ENCODE data around the gene PLEKHA5.
"Not testable (repeated sequence)": the region's sequence is repeated elsewhere in the genome, so short reads cannot be mapped to it uniquely, and the experiment has no call there.

The PLEKHA5 gene

DNA sequence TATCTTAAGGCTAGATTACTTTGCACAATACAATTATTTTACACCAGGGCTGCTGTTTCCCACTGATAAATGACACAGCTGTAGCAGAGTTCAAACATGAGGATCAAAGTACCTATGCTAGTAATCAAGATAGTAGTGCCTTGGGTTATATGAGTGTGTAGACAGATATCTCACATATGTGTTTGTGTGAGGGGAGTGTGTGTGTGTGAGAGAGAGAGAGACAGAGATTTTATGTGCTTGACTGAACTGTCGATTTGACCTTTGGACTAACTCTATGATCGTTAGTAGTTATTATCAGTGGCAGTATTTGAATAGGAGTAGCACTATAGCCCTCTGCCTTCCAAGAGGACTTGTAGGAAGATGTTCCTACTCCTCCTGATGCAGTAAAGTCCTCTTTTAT, 15.5 kb downstream of the PLEKHA5 start:
- no peaks in the 10 kb centered on the region for H3K27me3 Mint-ChIP-seq
- H3K27ac Mint-ChIP-seq: no peak overlapping the region
- no peaks in the 10 kb centered on the region for H3K4me1 Mint-ChIP-seq (ENCODE audit: low read depth)
- H3K4me3 Mint-ChIP-seq: no peak overlapping the region
- no peaks in the 10 kb centered on the region for H3K9me3 Mint-ChIP-seq
- no peaks in the 10 kb centered on the region for H3K36me3 Mint-ChIP-seq (ENCODE audit: low read depth)

DNA sequence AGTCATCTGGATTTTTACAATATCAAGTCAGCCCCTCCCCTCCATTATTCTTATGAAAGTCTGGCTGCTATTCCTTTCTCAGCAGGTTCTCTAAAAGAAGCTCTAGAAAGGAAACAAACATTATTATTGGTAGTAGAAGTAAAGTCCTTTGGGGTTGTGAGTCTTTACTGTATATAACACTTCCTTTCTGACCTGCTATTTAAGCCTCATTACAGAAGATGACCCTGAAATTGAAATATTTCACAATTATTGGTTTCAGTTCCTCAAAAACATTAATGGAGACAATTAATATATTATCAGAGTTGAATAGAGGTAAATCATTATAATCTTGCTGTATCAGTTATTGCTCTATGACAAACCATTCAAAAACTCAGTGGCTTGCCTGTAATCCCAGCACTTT, 19.3 kb downstream of the PLEKHA5 start:
- Mint-ChIP-seq H3K27me3 (no peaks in the 10 kb centered on the region), H3K4me3 (no peak overlapping the region), H3K36me3 (ENCODE audit: low read depth) (no peaks in the 10 kb centered on the region), H3K9me3 (no peaks in the 10 kb centered on the region), H3K27ac (no peak overlapping the region), H3K4me1 (ENCODE audit: low read depth) (no peaks in the 10 kb centered on the region)

DNA sequence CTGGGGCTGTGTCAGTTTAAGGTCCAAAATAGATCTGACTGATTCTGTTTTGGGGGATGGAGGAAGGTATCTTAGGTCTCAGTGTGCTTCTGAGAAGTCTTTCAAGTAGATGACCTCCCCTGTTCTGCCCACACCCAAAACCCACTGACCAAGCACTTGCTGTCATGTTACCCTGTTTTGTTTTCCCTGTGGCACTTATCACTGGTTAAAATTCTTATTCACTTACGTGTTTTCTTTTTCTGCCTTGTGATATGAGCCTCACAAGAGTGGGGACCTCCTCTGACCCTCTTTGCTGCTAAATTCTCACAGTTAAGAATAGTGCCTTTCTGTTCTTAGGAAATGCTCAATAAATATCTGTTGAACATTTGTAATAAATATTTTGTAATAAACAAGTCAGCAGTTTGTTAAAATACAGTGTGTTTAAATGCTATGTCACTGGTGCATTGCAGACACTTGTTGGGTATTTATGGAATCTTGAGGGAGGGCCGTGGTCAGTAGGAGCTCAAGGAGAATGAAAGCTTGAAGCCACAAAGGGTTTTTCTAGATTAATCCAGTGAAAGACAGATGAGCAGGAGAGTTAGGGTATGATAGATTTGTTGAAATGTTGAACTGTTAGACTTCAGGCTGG, 20.9 kb downstream of the PLEKHA5 start:
- Mint-ChIP-seq H3K9me3 (no peaks in the 10 kb centered on the region), H3K4me1 (ENCODE audit: low read depth) (no peaks in the 10 kb centered on the region), H3K27ac (no peak overlapping the region), H3K36me3 (ENCODE audit: low read depth) (no peaks in the 10 kb centered on the region), H3K4me3 (no peak overlapping the region), H3K27me3 (no peaks in the 10 kb centered on the region)

DNA sequence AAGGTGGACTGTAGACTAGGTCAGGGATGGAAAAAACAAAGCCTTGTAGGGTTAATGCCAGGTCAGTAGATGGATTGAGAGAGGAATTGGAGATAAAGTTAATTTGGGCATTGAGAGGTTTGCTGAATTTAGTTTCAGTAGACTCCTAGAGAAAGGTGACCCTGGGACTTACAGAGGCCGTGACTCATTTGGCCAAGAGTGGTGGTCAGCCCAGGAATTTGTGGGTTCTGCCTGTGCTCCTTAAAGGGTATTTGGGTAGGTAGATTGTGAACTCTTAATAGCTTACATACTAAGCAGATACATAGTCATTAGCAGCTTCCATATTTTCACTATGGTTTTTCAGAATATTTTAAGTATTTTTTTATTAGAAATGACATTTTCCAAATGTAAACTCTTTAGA, 21.8 kb downstream of the PLEKHA5 start:
- Mint-ChIP-seq H3K27ac (no peak overlapping the region), H3K36me3 (ENCODE audit: low read depth) (no peaks in the 10 kb centered on the region), H3K4me1 (ENCODE audit: low read depth) (no peaks in the 10 kb centered on the region), H3K9me3 (no peaks in the 10 kb centered on the region), H3K27me3 (no peaks in the 10 kb centered on the region), H3K4me3 (no peak overlapping the region)

- no peak overlapping the region for H3K4me3 Mint-ChIP-seq
- no peaks in the 10 kb centered on the region for H3K36me3 Mint-ChIP-seq (ENCODE audit: low read depth)
- H3K27me3 Mint-ChIP-seq: no peaks in the 10 kb centered on the region
- H3K9me3 Mint-ChIP-seq: no peaks in the 10 kb centered on the region
- no peaks in the 10 kb centered on the region for H3K4me1 Mint-ChIP-seq (ENCODE audit: low read depth)
- H3K27ac Mint-ChIP-seq: no peak overlapping the region
Measured at GRCh38 chr12:19153396-19153795, 23.9 kb downstream of the PLEKHA5 start.

DNA sequence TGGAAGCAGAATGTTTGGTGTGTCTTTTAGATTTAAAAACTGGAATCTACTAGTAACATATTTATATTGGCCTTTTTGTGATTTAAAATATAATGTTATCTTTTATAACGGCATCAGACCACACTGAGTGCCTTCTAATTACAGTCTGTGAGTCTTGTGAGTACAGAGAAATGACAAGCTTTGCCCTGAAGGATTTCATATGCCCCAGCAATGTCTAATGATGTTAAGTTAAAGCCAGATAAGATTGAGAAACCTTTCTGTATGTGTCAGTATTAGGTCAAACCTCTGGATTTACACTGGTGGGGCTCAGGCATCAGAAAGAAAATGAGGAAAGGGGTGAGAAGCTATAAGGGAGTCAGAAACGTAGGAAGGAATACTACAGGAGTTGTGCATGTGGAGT, 25.2 kb downstream of the PLEKHA5 start:
- H3K27ac Mint-ChIP-seq: no peak overlapping the region
- H3K4me3 Mint-ChIP-seq: no peak overlapping the region
- no peaks in the 10 kb centered on the region for H3K27me3 Mint-ChIP-seq
- H3K4me1 Mint-ChIP-seq (ENCODE audit: low read depth): no peaks in the 10 kb centered on the region
- H3K9me3 Mint-ChIP-seq: no peaks in the 10 kb centered on the region
- H3K36me3 Mint-ChIP-seq (ENCODE audit: low read depth): no peaks in the 10 kb centered on the region

DNA sequence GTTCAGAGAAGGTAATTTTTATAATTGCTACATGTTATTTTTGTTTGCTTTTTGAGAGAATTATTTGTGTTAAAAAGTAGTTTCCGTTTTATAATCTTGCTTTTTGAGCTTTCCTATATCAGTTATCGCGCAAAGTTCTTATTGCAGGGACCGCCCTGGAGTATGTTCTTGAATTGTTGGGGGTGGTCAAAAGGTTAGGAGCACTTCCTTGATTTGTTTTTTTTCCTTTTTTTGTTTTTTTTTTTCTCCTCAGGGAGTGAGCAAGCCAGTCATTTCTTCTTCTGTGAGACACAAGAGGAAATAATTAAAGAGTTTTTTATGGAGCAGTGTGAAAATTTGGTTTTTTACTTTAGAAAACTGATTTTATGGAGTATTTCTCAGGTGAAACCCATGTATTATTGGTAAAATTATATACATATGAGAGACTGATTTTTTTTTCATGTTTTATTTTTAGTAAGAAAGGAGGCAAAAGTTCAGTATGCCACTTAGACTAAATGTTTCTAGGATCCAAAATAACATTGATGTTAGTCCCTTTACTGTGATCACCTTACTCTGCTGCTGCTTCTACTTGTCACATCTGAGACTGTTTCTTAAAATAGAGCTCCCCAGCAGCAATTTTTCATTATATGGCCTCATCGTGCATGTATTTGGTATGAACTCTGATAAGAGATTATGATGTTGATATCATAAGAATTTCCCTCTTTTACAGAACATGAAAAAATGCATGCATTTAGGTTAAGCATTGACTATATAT, 26.6 kb downstream of the PLEKHA5 start:
- no peaks in the 10 kb centered on the region for H3K9me3 Mint-ChIP-seq
- H3K4me3 Mint-ChIP-seq: no peak overlapping the region
- H3K4me1 Mint-ChIP-seq (ENCODE audit: low read depth): no peaks in the 10 kb centered on the region
- no peaks in the 10 kb centered on the region for H3K36me3 Mint-ChIP-seq (ENCODE audit: low read depth)
- H3K27ac Mint-ChIP-seq: no peak overlapping the region
- no peaks in the 10 kb centered on the region for H3K27me3 Mint-ChIP-seq

DNA sequence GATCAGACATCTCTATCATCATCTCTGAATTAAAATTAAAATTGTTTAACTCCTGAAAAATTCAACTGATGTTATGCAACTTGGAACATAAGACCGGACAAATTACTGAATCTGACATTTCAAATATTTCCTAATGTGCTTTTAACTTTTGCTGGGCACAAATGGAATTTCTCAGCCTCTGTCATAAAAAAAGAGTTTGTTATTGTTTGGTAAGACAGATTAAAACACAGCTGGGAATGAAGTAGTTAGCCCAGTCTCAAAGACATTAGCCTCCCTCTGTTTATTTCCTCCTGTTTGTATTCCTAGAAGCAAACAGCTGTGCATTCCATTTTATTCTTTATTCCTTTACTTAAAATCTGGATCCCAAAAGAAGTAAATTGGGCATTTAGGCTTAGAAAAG, 29.4 kb downstream of the PLEKHA5 start:
- no peaks in the 10 kb centered on the region for H3K4me1 Mint-ChIP-seq (ENCODE audit: low read depth)
- H3K36me3 Mint-ChIP-seq (ENCODE audit: low read depth): no peaks in the 10 kb centered on the region
- H3K9me3 Mint-ChIP-seq: peaks cover 4% of the 10 kb centered on the region
- no peaks in the 10 kb centered on the region for H3K27me3 Mint-ChIP-seq
- no peak overlapping the region for H3K4me3 Mint-ChIP-seq
- no peak overlapping the region for H3K27ac Mint-ChIP-seq

DNA sequence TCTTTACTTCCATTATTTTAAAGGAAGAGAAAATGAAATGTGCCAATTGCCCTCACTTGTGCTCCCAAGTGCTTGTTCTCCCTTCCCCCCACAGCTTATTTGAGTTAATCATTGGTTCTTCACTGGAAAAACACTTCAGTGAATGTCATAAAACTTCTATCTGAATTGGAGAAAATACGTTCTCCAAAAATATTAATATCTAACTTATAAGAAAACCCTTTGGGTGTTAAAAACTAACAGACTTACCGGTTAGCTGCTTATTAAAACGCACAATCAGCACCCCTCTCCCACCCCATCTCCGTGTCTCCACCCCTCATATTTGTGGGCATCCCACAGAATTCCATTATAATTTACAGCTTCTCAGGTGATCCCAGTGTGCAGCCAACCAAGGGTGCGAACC, 31.7 kb downstream of the PLEKHA5 start:
- H3K4me3 Mint-ChIP-seq: no peak overlapping the region

GRCh38 chr12:19165451-19165850, 35.9 kb downstream of the PLEKHA5 start:
- H3K4me3 Mint-ChIP-seq: no peak overlapping the region
- H3K4me1 Mint-ChIP-seq (ENCODE audit: low read depth): no peaks in the 10 kb centered on the region
- H3K36me3 Mint-ChIP-seq (ENCODE audit: low read depth): no peaks in the 10 kb centered on the region
- no peaks in the 10 kb centered on the region for H3K27me3 Mint-ChIP-seq
- H3K27ac Mint-ChIP-seq: no peak overlapping the region
- H3K9me3 Mint-ChIP-seq: peaks cover 4% of the 10 kb centered on the region

More for the DNA sequence above, 31.7 kb downstream of the PLEKHA5 start:
- no peaks in the 10 kb centered on the region for H3K36me3 Mint-ChIP-seq (ENCODE audit: low read depth)
- H3K4me1 Mint-ChIP-seq (ENCODE audit: low read depth): no peaks in the 10 kb centered on the region
- no peak overlapping the region for H3K27ac Mint-ChIP-seq
- H3K27me3 Mint-ChIP-seq: no peaks in the 10 kb centered on the region
- peaks cover 4% of the 10 kb centered on the region for H3K9me3 Mint-ChIP-seq

GRCh38 chr12:19166387-19166786, 36.9 kb downstream of the PLEKHA5 start:
- no peak overlapping the region for H3K4me3 Mint-ChIP-seq
- no peaks in the 10 kb centered on the region for H3K27me3 Mint-ChIP-seq
- peaks cover 4% of the 10 kb centered on the region for H3K9me3 Mint-ChIP-seq
- no peak overlapping the region for H3K27ac Mint-ChIP-seq
- no peaks in the 10 kb centered on the region for H3K36me3 Mint-ChIP-seq (ENCODE audit: low read depth)
- no peaks in the 10 kb centered on the region for H3K4me1 Mint-ChIP-seq (ENCODE audit: low read depth)

DNA sequence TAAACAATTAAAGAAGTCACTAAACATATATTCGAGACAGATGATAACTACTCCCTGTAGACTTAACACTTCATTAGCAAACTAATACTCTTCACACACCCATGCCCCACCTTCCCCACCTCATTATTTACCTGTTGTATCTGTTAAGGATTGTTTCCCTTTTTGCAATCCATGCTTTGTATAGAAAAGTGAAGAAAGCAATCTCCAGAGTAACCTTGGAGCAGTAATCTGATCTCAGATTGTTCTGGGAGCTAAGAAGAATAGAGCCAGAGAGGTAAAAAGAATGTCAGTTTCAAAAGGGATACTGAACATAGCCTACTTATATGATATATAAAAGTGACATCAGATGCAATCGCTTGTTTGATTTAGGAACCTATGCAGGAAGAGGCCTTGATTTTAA, 37.4 kb downstream of the PLEKHA5 start:
- Mint-ChIP-seq H3K36me3 (ENCODE audit: low read depth) (no peaks in the 10 kb centered on the region), H3K4me3 (no peak overlapping the region), H3K27me3 (no peaks in the 10 kb centered on the region), H3K9me3 (peaks cover 4% of the 10 kb centered on the region), H3K4me1 (ENCODE audit: low read depth) (no peaks in the 10 kb centered on the region), H3K27ac (no peak overlapping the region)

GRCh38 chr12:19167708-19168107, 38.2 kb downstream of the PLEKHA5 start:
- Mint-ChIP-seq H3K27ac (no peak overlapping the region), H3K36me3 (ENCODE audit: low read depth) (no peaks in the 10 kb centered on the region), H3K9me3 (peaks cover 4% of the 10 kb centered on the region), H3K27me3 (no peaks in the 10 kb centered on the region), H3K4me1 (ENCODE audit: low read depth) (no peaks in the 10 kb centered on the region), H3K4me3 (no peak overlapping the region)

GRCh38 chr12:19168644-19169043, 39.1 kb downstream of the PLEKHA5 start:
- Mint-ChIP-seq H3K4me3 (no peak overlapping the region), H3K36me3 (ENCODE audit: low read depth) (no peaks in the 10 kb centered on the region), H3K27ac (no peak overlapping the region), H3K4me1 (ENCODE audit: low read depth) (no peaks in the 10 kb centered on the region), H3K9me3 (peaks cover under 1% of the 10 kb centered on the region), H3K27me3 (no peaks in the 10 kb centered on the region)

GRCh38 chr12:19169222-19169621, 39.7 kb downstream of the PLEKHA5 start:
- Mint-ChIP-seq H3K4me3 (no peak overlapping the region), H3K9me3 (no peaks in the 10 kb centered on the region), H3K27me3 (no peaks in the 10 kb centered on the region), H3K36me3 (ENCODE audit: low read depth) (no peaks in the 10 kb centered on the region), H3K4me1 (ENCODE audit: low read depth) (no peaks in the 10 kb centered on the region), H3K27ac (no peak overlapping the region)

DNA sequence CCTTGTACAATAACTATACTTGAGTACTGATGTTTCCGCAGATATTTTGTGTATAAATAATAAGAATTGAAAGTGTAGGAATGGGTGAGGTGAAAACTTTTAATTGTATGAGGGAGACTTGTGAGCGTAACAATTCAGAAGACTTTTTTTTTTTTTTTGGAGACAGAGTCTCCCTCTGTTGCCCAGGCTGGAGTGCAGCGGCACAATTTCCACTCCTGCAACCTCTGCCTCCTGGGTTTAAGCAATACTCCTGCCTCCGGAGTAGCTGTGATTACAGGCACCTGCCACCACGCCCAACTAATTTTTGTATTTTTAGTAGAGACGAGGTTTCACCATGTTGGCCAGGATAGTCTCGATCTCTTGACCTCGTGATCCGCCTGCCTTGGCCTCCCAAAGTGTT, 40.8 kb downstream of the PLEKHA5 start:
- not testable (repeated sequence) for H3K4me3 Mint-ChIP-seq; H3K9me3 Mint-ChIP-seq; H3K36me3 Mint-ChIP-seq (ENCODE audit: low read depth); H3K4me1 Mint-ChIP-seq (ENCODE audit: low read depth); H3K27me3 Mint-ChIP-seq; H3K27ac Mint-ChIP-seq
